GM18505 (cell line): Measurements from ENCODE around the gene ZPBP2.

Source experiments
- ATAC-seq: cut with Tn5 transposase; IDR thresholded peaks from one replicate; pipeline ENCODE4 v1.9.1; 2021; ENCODE audit not compliant: unreplicated experiment
- POLR2A ChIP-seq: IDR thresholded peaks from 4 replicates; pipeline ENCODE4 v1.6.1; 2011; ENCODE audit warnings: borderline replicate concordance; ENCODE audit not compliant: insufficient read depth, insufficient read length; ENCODE audit errors: extremely low read depth

ZPBP2 gene

GRCh38 chr17:39867880-39868553 is at the start of gene ZPBP2:
ZPBP2 (plus strand) TSS chr17:39868202; CDS start chr17:39868355, 153 bp downstream.
- TF ChIP-seq POLR2A, result peak; percentile 13
- no peak for ATAC-seq

GRCh38 chr17:39818358-39819000 is 49.5 kb upstream of the ZPBP2 start:
- no peak for ATAC-seq
- no peak for TF ChIP-seq POLR2A

GRCh38 chr17:39820541-39820940 is 47.5 kb upstream of the ZPBP2 start:
- TF ChIP-seq POLR2A, result no peak
- ATAC-seq, result no peak

GRCh38 chr17:39820987-39821386 is 47.0 kb upstream of the ZPBP2 start:
- no peak for ATAC-seq
- no peak for TF ChIP-seq POLR2A

GRCh38 chr17:39822051-39822451 is 46.0 kb upstream of the ZPBP2 start:
- no peak for ATAC-seq
- no peak for TF ChIP-seq POLR2A

GRCh38 chr17:39823407-39824054 is 44.5 kb upstream of the ZPBP2 start:
- no peak for ATAC-seq
- no peak for TF ChIP-seq POLR2A

- no peak for TF ChIP-seq POLR2A
- ATAC-seq, result no peak
Observed at GRCh38 chr17:39826334-39826733, 41.7 kb upstream of the ZPBP2 start.

GRCh38 chr17:39828443-39828842 is 39.6 kb upstream of the ZPBP2 start:
- TF ChIP-seq POLR2A, result no peak
- ATAC-seq, result no peak

GRCh38 chr17:39831588-39831987 is 36.4 kb upstream of the ZPBP2 start:
- ATAC-seq, result no peak
- TF ChIP-seq POLR2A, result no peak

GRCh38 chr17:39834017-39834416 is 34.0 kb upstream of the ZPBP2 start:
- ATAC-seq, result no peak
- no peak for TF ChIP-seq POLR2A

GRCh38 chr17:39835038-39835786 is 32.8 kb upstream of the ZPBP2 start:
- TF ChIP-seq POLR2A, result no peak
- no peak for ATAC-seq

- TF ChIP-seq POLR2A, result no peak
- ATAC-seq, result no peak
Observed at GRCh38 chr17:39836117-39836516, 31.9 kb upstream of the ZPBP2 start.

GRCh38 chr17:39838057-39838456 is 29.9 kb upstream of the ZPBP2 start:
- ATAC-seq, result no peak
- TF ChIP-seq POLR2A, result no peak
